Endothelial cell of umbilical vein (primary cell): ENCODE data around the gene INSC. TPM values are rescaled to one million over a fixed set of nuclear protein-coding genes. Genes with fewer than 3 reads are reported as not detected.

Source experiments
- BruUV-seq: library from RNA; stranded (reverse); fragments of 400-500 nt; replicated peaks from 2 replicates; lab custom pipeline; 2021; lab: Mats Ljungman, UMichigan
- CTCF ChIA-PET: fragments of 300-600, 350-600 bp; sonication (Branson Sonifier 250); formaldehyde crosslinking; loops from one replicate; lab custom pipeline; 2021; ENCODE audit warnings: antibody characterized with exemption, inconsistent platforms; lab: Charles Lee
- POLR2A ChIA-PET: fragments of 300-600, 350-600 bp; sonication (Branson Sonifier 250); formaldehyde crosslinking; loops from one replicate; lab custom pipeline; 2021; ENCODE audit warnings: antibody characterized with exemption, inconsistent platforms; lab: Charles Lee
- DNase-seq: peaks from one replicate; pipeline ENCODE4 v3.0.0-alpha.2; 2011; ENCODE audit warnings: low read depth, low spot score
- FAIRE-seq: peaks from 2 replicates; lab custom pipeline; 2011; peaks lifted over from hg19 to GRCh38; lab: Jason Lieb, UNC
- H2AFZ ChIP-seq: 2 replicates; pipeline ENCODE4 v1.6.0; 2012; ENCODE audit warnings: low read depth, low read length, control low read depth, inconsistent platforms
- H3K27ac ChIP-seq: 2 replicates; pipeline ENCODE4 v1.5.1; 2011; ENCODE audit warnings: low read depth, mild to moderate bottlenecking, control low read depth, low read length, moderate library complexity; ENCODE audit not compliant: insufficient read depth
- H3K27me3 ChIP-seq, 2 experiments: 2 replicates each; pipeline versions ENCODE4 v1.6.0 to v1.6.1; 2011; ENCODE audit warnings: low read length in 2 of 2, mixed read lengths in 1 of 2; ENCODE audit not compliant: control insufficient read depth in 2 of 2, insufficient read depth in 2 of 2
- H3K36me3 ChIP-seq, 2 experiments: 2 replicates in 1 of 2; 3 replicates in 1 of 2; pipeline ENCODE4 v1.5.1; 2011; ENCODE audit warnings: low read length in 2 of 2, mild to moderate bottlenecking in 1 of 2, moderate library complexity in 1 of 2; ENCODE audit not compliant: control insufficient read depth in 2 of 2, insufficient read depth in 2 of 2; ENCODE audit errors: extremely low read depth in 1 of 2
- H3K4me1 ChIP-seq: 3 replicates; pipeline ENCODE4 v1.5.1; 2011; ENCODE audit warnings: mild to moderate bottlenecking, low read length; ENCODE audit not compliant: control insufficient read depth, insufficient read depth; ENCODE audit errors: extremely low read depth
- H3K4me2 ChIP-seq: 2 replicates; pipeline ENCODE4 v1.6.1; 2011; ENCODE audit warnings: low read length, control low read depth, mixed read lengths; ENCODE audit not compliant: insufficient read depth
- H3K4me3 ChIP-seq, 3 experiments: fragments of 200-600 bp in 1 of 3; sonication (generic), shearing (Covaris generic) in 1 of 3; replicated peaks in 1 of 3; 2 replicates each; pipeline ENCODE4 v1.5.1; 2011 to 2016; ENCODE audit warnings: control low read depth in 3 of 3, low read length in 3 of 3, mild to moderate bottlenecking in 2 of 3, inconsistent platforms in 1 of 3, low read depth in 1 of 3, moderate library complexity in 1 of 3; ENCODE audit not compliant: insufficient read depth in 1 of 3
- H3K79me2 ChIP-seq: 2 replicates; pipeline ENCODE4 v1.6.0; 2012; ENCODE audit warnings: low read length, inconsistent platforms; ENCODE audit not compliant: control insufficient read depth, insufficient read depth
- H3K9ac ChIP-seq: replicated peaks from 2 replicates; pipeline ENCODE3; 2011; ENCODE audit warnings: low read length, control low read depth; ENCODE audit not compliant: insufficient read depth; ENCODE audit errors: extremely low read depth
- H3K9me1 ChIP-seq: replicated peaks from 3 replicates; pipeline ENCODE4 v1.6.0; 2011; ENCODE audit warnings: mild to moderate bottlenecking, low read length; ENCODE audit not compliant: control insufficient read depth, insufficient read depth; ENCODE audit errors: extremely low read depth
- H3K9me3 ChIP-seq: replicated peaks from 2 replicates; pipeline ENCODE4 v1.5.1; 2012; ENCODE audit warnings: low read length, inconsistent platforms; ENCODE audit not compliant: control insufficient read depth, insufficient read depth
- H4K20me1 ChIP-seq: replicated peaks from 2 replicates; pipeline ENCODE3; 2011; ENCODE audit warnings: mild to moderate bottlenecking, low read length; ENCODE audit not compliant: control insufficient read depth, insufficient read depth; ENCODE audit errors: extremely low read depth
- EZH2 ChIP-seq: IDR thresholded peaks from 2 replicates; pipeline ENCODE4 v1.6.1; 2012; ENCODE audit warnings: borderline replicate concordance, low read depth, mild to moderate bottlenecking, moderate library complexity, low read length, inconsistent platforms; ENCODE audit not compliant: severe bottlenecking
- FOS ChIP-seq: IDR thresholded peaks from 2 replicates; pipeline ENCODE4 v1.6.1; 2011; ENCODE audit warnings: mild to moderate bottlenecking, low read length, moderate library complexity, borderline replicate concordance; ENCODE audit not compliant: insufficient read depth
- GATA2 ChIP-seq: IDR thresholded peaks from 2 replicates; pipeline ENCODE4 v1.7.0; 2011; ENCODE audit warnings: low read depth, mild to moderate bottlenecking, moderate library complexity, mixed read lengths, low read length; ENCODE audit not compliant: insufficient read length, insufficient read depth
- JUN ChIP-seq: IDR thresholded peaks from 2 replicates; pipeline ENCODE4 v1.6.1; 2011; ENCODE audit warnings: borderline replicate concordance, low read depth; ENCODE audit not compliant: insufficient read length, insufficient read depth
- MYC ChIP-seq: IDR thresholded peaks from one replicate; pipeline ENCODE4 v1.6.1; 2011; ENCODE audit warnings: mild to moderate bottlenecking, low read depth, low read length
- POLR2A ChIP-seq: IDR thresholded peaks from 2 replicates; pipeline ENCODE4 v1.6.1; 2012; ENCODE audit warnings: low read depth, mild to moderate bottlenecking, control low read depth, low read length
- POLR2AphosphoS5 ChIP-seq: IDR thresholded peaks from 2 replicates; pipeline ENCODE4 v1.6.1; 2012; ENCODE audit warnings: low read depth, mild to moderate bottlenecking, control low read depth, low read length, moderate library complexity; ENCODE audit not compliant: insufficient read depth
- dilution Hi-C: fragments of 300-500 bp; cut with MboI; formaldehyde crosslinking; loops from one replicate; pipeline ENCODE4 v1.15.0; 2019; ENCODE audit warnings: low sequenced_read_pairs; ENCODE audit not compliant: extremely low pct_ligation_motif_present
- intact Hi-C: fragments of 100-400 bp; cut with micrococcal nuclease; formaldehyde crosslinking; loops from one replicate; pipeline ENCODE4 v1.10.0; 2022
- polyA plus RNA-seq, 4 experiments: library from polyadenylated mRNA; depleted of rRNA in 3 of 4; stranded (reverse) in 3 of 4; unstranded in 1 of 4; fragments of >200 nt; gene quantifications; 2 replicates each; pipeline versions ENCODE4 v1.2.1 to v1.2.3, GENCODE V29; 2011 to 2012; ENCODE audit warnings: missing spikeins in 1 of 4
- total RNA-seq: library from RNA; stranded (reverse); gene quantifications from 2 replicates; pipeline ENCODE4 v1.2.3, GENCODE V29; 2021
- TF ChIP-seq, protein P1 (sequence below), 2 donors: IDR thresholded peaks; 1 replicate in 1 of 2; 2 replicates in 1 of 2; pipeline ENCODE4 v1.5.1; 2011; ENCODE audit warnings: low read length in 2 of 2, mild to moderate bottlenecking in 2 of 2, moderate library complexity in 2 of 2, control low read depth in 1 of 2, inconsistent platforms in 1 of 2, low read depth in 1 of 2; ENCODE audit not compliant: insufficient read depth in 1 of 2; ENCODE audit errors: extremely low read depth in 1 of 2
- TF ChIP-seq, protein P2 (sequence below): IDR thresholded peaks from 2 replicates; pipeline ENCODE4 v1.6.1; 2011; ENCODE audit not compliant: insufficient read depth, insufficient read length

The INSC gene
- total and polyA plus RNA-seq, 2 donors (not counting 3 experiments of a cell fraction or from before 2014, with no cell fraction given) = not detected

DNA sequence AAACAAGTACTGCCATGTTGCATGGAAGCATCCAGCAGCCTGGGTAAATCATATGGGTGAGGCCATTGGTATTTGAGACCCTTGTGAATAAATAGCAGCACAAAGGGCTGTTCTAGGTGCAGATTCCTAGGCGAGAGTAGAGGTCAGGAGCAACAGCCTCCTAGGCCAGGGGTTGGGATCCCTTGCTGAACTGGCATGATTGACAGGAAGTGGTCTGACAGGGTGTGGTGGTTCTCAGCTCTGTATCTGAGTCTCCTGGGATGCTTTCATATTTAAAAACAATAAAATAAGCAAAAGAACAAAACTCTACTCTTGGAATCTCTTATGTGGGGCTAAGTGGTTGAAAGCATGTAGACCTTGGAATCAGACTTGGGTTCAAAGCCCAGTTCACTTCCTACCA lies 35.8 kb downstream of the INSC start:
- intact Hi-C loops = no loop called here
- ChIA-PET POLR2A (no interaction called here), CTCF (interaction anchor here (0.6 kb wide), 1 partner anchor 49 kb away, joined by 3 read pairs; no protein-coding TSS in a partner anchor)
- Histone ChIP-seq H3K9me3 (no peaks in the 10 kb centered on the region), H2AFZ (no peak overlapping the region), H3K4me2 (no peak overlapping the region), H3K9ac (no peak overlapping the region), H3K4me3 (no peak overlapping the region), H3K27me3 (no peaks in the 10 kb centered on the region), H3K36me3 (no peaks in the 10 kb centered on the region), H3K27ac (no peak overlapping the region), H3K79me2 (no peaks in the 10 kb centered on the region), H3K9me1 (no peaks in the 10 kb centered on the region), H3K4me1 (no peaks in the 10 kb centered on the region), H4K20me1 (no peaks in the 10 kb centered on the region)
- dilution Hi-C loops = no loop called here
- DNase-seq (no peak), FAIRE-seq (no peak)
- BruUV-seq = no TSS peak
- TF ChIP-seq POLR2AphosphoS5 = no peak
- TF ChIP-seq JUN = no peak
- TF ChIP-seq, protein P1, sequence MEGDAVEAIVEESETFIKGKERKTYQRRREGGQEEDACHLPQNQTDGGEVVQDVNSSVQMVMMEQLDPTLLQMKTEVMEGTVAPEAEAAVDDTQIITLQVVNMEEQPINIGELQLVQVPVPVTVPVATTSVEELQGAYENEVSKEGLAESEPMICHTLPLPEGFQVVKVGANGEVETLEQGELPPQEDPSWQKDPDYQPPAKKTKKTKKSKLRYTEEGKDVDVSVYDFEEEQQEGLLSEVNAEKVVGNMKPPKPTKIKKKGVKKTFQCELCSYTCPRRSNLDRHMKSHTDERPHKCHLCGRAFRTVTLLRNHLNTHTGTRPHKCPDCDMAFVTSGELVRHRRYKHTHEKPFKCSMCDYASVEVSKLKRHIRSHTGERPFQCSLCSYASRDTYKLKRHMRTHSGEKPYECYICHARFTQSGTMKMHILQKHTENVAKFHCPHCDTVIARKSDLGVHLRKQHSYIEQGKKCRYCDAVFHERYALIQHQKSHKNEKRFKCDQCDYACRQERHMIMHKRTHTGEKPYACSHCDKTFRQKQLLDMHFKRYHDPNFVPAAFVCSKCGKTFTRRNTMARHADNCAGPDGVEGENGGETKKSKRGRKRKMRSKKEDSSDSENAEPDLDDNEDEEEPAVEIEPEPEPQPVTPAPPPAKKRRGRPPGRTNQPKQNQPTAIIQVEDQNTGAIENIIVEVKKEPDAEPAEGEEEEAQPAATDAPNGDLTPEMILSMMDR (IDR thresholded peaks at IDR 0.05; ENCODE audit: extremely low read depth in 1 of 2, insufficient read depth in 1 of 2, low read depth in 1 of 2, low read length in 2 of 2) = no peak
- TF ChIP-seq FOS = no peak
- no peak for TF ChIP-seq GATA2
- no peak for TF ChIP-seq MYC
- TF ChIP-seq POLR2A = no peak
- TF ChIP-seq, protein P2, sequence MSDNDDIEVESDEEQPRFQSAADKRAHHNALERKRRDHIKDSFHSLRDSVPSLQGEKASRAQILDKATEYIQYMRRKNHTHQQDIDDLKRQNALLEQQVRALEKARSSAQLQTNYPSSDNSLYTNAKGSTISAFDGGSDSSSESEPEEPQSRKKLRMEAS = no peak
- TF ChIP-seq EZH2 = no peak
